Esophagus muscularis mucosa (tissue), 4 donors: Measurements from ENCODE around the gene CALM1.

ENCODE experiments used
- CTCF ChIP-seq, 3 experiments: fragments of 200-600 bp in 2 of 3; fragments of 450-650 bp in 1 of 3; sonication (generic) in 2 of 3; IDR thresholded peaks; one replicate each; pipeline ENCODE4 v1.5.1; 2017 to 2019; ENCODE audit warnings: antibody characterized with exemption in 3 of 3, mild to moderate bottlenecking in 2 of 3, moderate library complexity in 1 of 3
- EP300 ChIP-seq: sonication (generic); formaldehyde crosslinking; IDR thresholded peaks from one replicate; pipeline ENCODE4 v1.6.1; 2017; ENCODE audit warnings: antibody characterized with exemption
- POLR2A ChIP-seq: fragments of 450-650 bp; IDR thresholded peaks from one replicate; pipeline ENCODE4 v1.6.1; 2017; ENCODE audit warnings: antibody characterized with exemption, moderate library complexity, mild to moderate bottlenecking, low read depth

DNA sequence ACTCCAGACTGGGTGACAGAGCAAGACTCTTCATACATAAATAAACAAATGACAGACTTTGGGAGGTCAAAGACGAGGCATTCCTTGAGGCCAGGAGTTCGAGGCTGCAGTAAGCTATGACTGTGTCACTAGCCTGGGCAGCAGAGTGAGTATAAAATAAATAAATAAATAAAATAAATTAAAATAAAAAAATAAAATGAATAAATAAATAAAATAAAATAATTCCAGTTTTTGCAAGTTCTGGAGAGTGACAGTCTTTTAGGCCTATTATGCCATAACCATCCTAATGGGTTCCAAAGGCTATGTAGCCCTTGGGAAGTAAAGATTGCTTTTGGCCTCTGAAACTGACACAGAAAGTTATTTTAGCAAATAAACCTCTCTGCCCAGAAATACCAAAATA lies 48.6 kb upstream of the CALM1 start:
- TF ChIP-seq CTCF (IDR thresholded peaks at IDR 0.05) = no peak
- no peak for TF ChIP-seq EP300
- TF ChIP-seq POLR2A = no peak
